Measurements from ENCODE around the gene GP5.

The GP5 gene

GRCh38 chr3:194346621-194347020 lies 52.4 kb downstream of the GP5 start:
- DNase-seq, result no peak

- no peak for DNase-seq
Measured at GRCh38 chr3:194346035-194346434, 53.0 kb downstream of the GP5 start.
